NCI-H345 treated with DMSO at 0.1 percent for 48 hours (cell line): ENCODE measurements around the gene ADIPOQ.
A peak's percentile ranks its signal among the peaks of the same experiment; 100 is the strongest.
"Not testable (repeated sequence)": the region's sequence is repeated elsewhere in the genome, so short reads cannot be mapped to it uniquely, and the experiment has no call there.

Experiments
- DNase-seq: peaks from one replicate; lab custom pipeline; 2025; ENCODE audit not compliant: unreplicated experiment; lab: John Stamatoyannopoulos, UW

ADIPOQ gene

GRCh38 chr3:186826410-186826975, 16.0 kb upstream of the ADIPOQ start:
- no peak for DNase-seq

GRCh38 chr3:186826976-186827857, 15.3 kb upstream of the ADIPOQ start:
- peak; percentile 87 for DNase-seq

GRCh38 chr3:186828340-186828739, 14.2 kb upstream of the ADIPOQ start:
- DNase-seq = no peak

GRCh38 chr3:186831798-186832197, 10.7 kb upstream of the ADIPOQ start:
- DNase-seq = no peak

- DNase-seq = no peak
These were observed 10.2 kb upstream of the ADIPOQ start for GRCh38 chr3:186832276-186832675.

GRCh38 chr3:186839874-186840641, 2.5 kb upstream of the ADIPOQ start:
- DNase-seq = no peak

GRCh38 chr3:186841620-186842019, 890 bp upstream of the ADIPOQ start:
- DNase-seq = no peak

- no peak for DNase-seq
These were observed 526 bp downstream of the ADIPOQ start for GRCh38 chr3:186843039-186843432.

GRCh38 chr3:186844908-186845307, 2.4 kb downstream of the ADIPOQ start:
- DNase-seq = no peak

- no peak for DNase-seq
These were observed 3.2 kb downstream of the ADIPOQ start for GRCh38 chr3:186845756-186846155.

- no peak for DNase-seq
These were observed 4.9 kb downstream of the ADIPOQ start for GRCh38 chr3:186847437-186847836.

GRCh38 chr3:186849374-186849975, 7.0 kb downstream of the ADIPOQ start:
- DNase-seq = peak; percentile 31

- not testable (repeated sequence) for DNase-seq
These were observed 9.3 kb downstream of the ADIPOQ start for GRCh38 chr3:186851835-186852234.

GRCh38 chr3:186852994-186853393, 10.5 kb downstream of the ADIPOQ start:
- DNase-seq = no peak

GRCh38 chr3:186854146-186854545, 11.6 kb downstream of the ADIPOQ start:
- DNase-seq = no peak

- no peak for DNase-seq
These were observed 12.4 kb downstream of the ADIPOQ start for GRCh38 chr3:186854954-186855353.

GRCh38 chr3:186857743-186858142, 15.2 kb downstream of the ADIPOQ start:
- DNase-seq = no peak

GRCh38 chr3:186865215-186865853, 22.8 kb downstream of the ADIPOQ start:
- DNase-seq = not testable (repeated sequence)

- not testable (repeated sequence) for DNase-seq
These were observed 23.6 kb downstream of the ADIPOQ start for GRCh38 chr3:186866095-186866494.

GRCh38 chr3:186869253-186870100, 27.0 kb downstream of the ADIPOQ start:
- no peak for DNase-seq
